ENCODE measurements around the gene AKAP6. TPM values are rescaled to one million over a fixed set of nuclear protein-coding genes. Genes with fewer than 3 reads are reported as not detected.

The AKAP6 gene
- total RNA-seq, 2 experiments from 2014 or later, result 1.1 to 1.4 TPM

Other genes starting within 250 kb of the AKAP6 start
- gene RNU6-7, start 127.3 kb upstream of the AKAP6 start, total RNA-seq, result not detected
- gene RNU6-8, start 126.0 kb upstream of the AKAP6 start, total RNA-seq, result not detected